LoVo (cell line): Measurements from ENCODE around the gene DNAJC4.
A peak's percentile ranks its signal among the peaks of the same experiment; 100 is the strongest.

Experiments used
- DNase-seq: peaks from one replicate; pipeline ENCODE4 v3.0.0-alpha.2; 2016; ENCODE audit warnings: low spot score

DNAJC4 gene

GRCh38 chr11:64259533-64260067 is 29.3 kb downstream of the DNAJC4 start:
- DNase-seq: no peak

GRCh38 chr11:64260147-64260708 is 29.9 kb downstream of the DNAJC4 start:
- DNase-seq: no peak

- no peak for DNase-seq
Measured at GRCh38 chr11:64261556-64262080, 31.3 kb downstream of the DNAJC4 start.

- no peak for DNase-seq
Measured at GRCh38 chr11:64262271-64263002, 32.1 kb downstream of the DNAJC4 start.

- DNase-seq: no peak
Measured at GRCh38 chr11:64263021-64263946, 32.9 kb downstream of the DNAJC4 start.

- no peak for DNase-seq
Measured at GRCh38 chr11:64263947-64264317, 33.6 kb downstream of the DNAJC4 start.

GRCh38 chr11:64264371-64264852 is 34.1 kb downstream of the DNAJC4 start:
- DNase-seq: no peak

- DNase-seq: no peak
Measured at GRCh38 chr11:64265176-64266160, 35.1 kb downstream of the DNAJC4 start.

GRCh38 chr11:64266339-64266738 is 36.0 kb downstream of the DNAJC4 start:
- DNase-seq: no peak

- no peak for DNase-seq
Measured at GRCh38 chr11:64267207-64267945, 37.0 kb downstream of the DNAJC4 start.

- DNase-seq: peak; percentile 87
Measured at GRCh38 chr11:64268025-64268892, 37.9 kb downstream of the DNAJC4 start.

GRCh38 chr11:64268893-64269539 is 38.7 kb downstream of the DNAJC4 start:
- DNase-seq: no peak

- DNase-seq: peak; percentile 99
Measured at GRCh38 chr11:64269540-64270220, 39.3 kb downstream of the DNAJC4 start.

- DNase-seq: no peak
Measured at GRCh38 chr11:64275031-64275800, 44.9 kb downstream of the DNAJC4 start.

- no peak for DNase-seq
Measured at GRCh38 chr11:64275841-64276240, 45.5 kb downstream of the DNAJC4 start.

- DNase-seq: peak; percentile 75
Measured at GRCh38 chr11:64276653-64277431, 46.5 kb downstream of the DNAJC4 start.
